Urothelium cell line (cell line): Measurements from ENCODE around the gene FBRS.
"Not testable (repeated sequence)": the region's sequence is repeated elsewhere in the genome, so short reads cannot be mapped to it uniquely, and the experiment has no call there.

ENCODE experiments used
- DNase-seq: peaks from one replicate; pipeline ENCODE4 v3.0.0; 2011; ENCODE audit warnings: low spot score, mixed read lengths
- FAIRE-seq: peaks from 2 replicates; lab custom pipeline; 2011; peaks lifted over from hg19 to GRCh38; lab: Jason Lieb, UNC

FBRS gene

DNA sequence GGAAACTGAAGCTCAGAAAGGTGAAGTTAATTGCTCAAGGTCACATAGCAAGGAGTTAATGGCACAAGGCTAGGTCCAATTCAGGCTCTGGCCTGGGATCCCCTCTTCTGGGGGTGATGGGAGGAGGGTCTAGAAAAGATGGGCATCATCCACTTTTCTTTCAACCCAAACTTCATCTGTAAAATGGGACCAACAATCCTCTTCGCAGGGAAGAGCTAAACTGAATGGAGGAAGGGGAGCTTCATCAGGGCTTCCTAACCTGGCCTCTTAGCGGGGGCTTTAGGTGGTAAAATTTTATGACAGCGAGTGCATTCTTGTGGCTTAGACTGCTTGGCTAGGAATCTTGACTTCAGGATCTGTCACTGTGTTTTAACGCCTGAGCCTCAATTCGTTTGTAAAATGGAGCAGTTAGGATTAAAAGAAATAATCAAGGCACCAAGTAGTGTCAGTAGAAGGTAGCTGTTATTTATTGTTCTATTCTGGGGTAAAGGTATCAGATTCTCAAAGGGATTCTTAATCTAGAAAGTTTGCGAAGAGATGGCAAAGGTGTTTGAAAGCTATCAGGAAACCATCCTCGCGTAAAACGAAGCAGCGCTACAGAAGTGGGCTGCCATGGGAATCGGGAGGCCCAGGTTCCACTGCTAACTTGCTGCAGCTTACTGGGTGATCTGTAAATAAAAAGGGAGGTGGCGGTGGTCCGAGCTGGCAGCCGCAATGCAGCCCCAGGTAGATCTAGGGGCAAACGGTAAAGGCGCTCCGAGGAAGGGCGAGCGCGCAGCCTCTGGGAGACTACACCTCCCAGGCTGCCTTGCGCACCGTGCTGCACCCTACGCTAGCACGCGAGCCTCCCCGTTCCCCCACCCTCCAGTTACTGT, 39.3 kb downstream of the FBRS start:
- DNase-seq (peak; percentile 93), FAIRE-seq (no peak)

DNA sequence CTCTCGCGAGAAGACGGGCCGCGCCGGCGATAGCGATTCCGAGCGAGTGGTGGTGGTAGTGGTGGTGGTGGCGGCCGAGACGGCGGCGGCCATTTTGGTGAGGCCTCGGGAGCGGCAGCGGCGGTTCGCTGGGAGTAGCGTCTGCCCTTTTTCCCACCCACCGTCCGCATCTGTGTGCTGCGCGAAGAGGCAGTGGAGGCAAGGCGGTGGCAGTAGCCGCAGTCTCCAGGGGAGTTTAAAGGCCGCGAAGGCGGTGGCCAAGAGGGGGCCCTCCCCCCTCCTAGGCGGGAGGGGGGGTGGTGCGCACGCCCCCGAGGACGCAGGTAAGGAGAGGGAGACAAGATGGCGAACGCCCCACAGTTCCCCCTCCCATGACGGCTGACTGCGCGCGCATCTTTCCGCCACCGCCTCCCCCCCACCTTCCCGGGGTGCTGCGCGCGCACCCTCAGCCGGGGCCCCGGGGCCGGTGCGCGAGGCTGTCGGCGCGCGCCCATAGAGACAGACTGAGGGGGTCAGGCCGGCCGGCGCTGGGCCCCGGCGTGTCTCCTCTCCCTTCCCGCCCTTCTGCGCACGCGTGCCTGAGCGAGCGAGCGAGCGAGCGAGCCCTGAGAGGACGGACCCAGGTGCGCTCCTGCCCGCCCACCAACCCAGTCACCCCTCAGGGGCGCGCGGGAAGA, 40.0 kb downstream of the FBRS start:
- FAIRE-seq (peak; percentile 68), DNase-seq (peak; percentile 94)

DNA sequence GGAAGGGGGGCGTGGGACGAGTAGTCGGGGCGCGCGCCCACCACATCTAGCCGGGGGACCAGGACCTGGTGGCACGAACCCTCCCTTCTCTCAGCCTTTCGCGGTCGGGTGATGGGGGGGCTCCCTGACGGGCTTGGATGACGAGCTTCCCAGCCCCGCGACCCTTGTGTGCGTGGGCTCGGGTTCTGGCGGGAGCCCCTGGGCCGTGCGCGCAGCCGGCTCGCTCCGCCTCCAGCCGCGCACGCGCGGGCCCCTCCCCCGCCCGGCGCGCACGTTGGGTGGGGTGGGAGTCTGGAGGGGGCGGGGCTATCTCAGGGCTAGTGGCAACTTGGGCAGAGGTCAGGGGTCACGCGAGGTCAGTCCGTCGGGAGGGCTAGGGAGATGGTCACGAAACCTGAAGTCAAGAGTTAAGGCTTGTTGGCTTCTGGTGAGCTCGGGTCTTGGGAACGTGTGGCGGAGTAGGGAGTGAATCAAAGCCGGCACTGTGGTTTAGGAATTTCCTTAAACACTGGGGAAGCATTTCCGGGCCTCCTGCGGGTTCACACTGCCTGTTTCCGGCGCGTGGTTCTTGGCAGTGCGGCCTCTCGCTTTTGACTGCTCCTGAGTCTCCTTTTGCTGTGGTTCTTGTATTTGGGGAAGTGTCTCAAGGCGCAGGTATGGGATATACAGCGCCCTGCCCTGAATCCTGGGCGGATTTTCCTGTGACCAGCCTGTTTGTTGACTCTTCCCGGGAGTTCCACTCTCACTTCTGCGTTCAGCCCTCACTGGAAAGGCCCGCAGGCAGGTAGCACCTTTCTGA, 40.8 kb downstream of the FBRS start, which contains the start of gene SRCAP:
TSS of gene SRCAP (plus strand) at position 356 of the 799 bp plus-strand sequence. CDS start 1,654 bp downstream, outside the sequence.
- DNase-seq (peak; percentile 89), FAIRE-seq (no peak)

DNA sequence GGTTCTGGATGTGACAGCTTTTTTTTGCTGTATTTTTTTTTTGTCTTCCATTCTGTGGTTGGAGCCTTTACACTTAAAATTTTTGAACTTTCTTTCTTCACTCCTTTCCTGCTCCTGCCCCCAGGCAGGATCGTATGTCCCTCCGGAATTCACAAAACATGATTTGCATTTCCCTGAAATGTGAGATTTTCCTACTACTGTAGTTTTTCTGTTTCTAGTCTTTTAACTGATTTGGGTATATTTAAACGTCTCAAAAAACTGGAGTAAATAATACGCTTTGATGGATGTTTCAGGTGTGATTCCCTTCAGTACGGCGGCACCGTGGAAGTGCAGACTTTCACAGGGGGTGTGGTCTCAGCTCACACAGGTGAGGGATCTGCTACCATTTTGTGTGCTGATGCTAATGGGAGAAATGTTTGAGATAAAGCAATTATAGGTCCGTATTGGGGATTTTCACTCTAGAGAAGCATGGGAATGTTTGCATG, 41.4 kb downstream of the FBRS start:
- DNase-seq: no peak
- FAIRE-seq: no peak

DNA sequence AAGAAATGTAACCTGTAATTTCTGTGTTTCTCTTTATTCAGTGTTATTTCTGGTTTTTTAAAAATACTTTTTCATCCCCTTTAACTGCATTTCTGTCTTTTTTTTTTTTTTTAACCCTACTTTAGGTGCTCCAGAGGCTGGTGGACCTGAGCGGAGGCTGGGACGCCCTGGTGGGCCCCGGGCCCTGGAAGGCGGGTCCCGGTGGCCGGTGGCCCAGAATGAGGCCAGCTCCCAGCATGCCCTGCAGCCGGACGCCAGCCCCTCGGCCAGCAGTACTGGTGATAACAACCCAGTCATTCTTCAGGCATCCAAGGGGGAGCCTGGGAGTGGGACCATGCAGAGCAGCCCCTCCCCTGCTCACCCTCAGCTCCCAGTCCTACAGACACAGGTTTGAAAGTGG, 42.3 kb downstream of the FBRS start:
- DNase-seq (no peak), FAIRE-seq (no peak)

DNA sequence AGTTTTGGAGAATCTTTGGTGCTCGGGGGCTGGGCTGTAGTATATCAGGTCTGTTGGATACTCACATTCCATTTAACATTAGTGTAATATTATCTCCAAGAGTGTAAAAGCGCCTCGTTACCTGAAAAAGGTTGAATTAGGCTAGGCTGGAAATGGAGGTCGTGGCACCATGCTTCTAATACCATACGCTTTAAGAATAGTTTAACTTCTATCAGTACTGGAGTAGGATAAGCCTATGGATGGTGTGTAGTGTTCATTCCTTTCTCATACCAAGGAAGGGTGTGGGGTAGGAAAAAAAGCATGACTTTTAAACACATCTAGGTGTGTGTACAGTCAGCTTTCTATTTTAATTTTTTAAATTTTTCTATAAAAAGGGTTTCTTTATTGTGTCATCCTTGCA, 42.7 kb downstream of the FBRS start:
- DNase-seq (no peak), FAIRE-seq (no peak)

DNA sequence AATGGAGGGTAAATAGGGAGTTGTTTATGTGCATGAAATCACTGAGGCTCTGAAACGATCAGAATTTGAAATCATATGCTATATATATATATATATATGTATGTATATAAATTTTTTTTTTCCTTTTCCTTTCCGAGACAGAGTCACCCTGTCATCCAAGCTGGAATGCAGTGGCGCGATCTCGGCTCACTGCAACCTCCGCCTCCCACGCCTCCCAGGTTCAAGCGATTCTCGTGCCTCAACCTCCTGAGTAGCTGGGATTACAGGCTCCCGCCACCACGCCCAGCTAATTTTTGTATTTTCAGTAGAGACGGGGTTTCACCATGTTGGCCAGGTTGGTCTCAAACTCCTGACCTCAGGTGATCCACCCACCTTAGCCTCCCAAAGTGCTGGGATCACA, 44.8 kb downstream of the FBRS start:
- not testable (repeated sequence) for DNase-seq, FAIRE-seq

DNA sequence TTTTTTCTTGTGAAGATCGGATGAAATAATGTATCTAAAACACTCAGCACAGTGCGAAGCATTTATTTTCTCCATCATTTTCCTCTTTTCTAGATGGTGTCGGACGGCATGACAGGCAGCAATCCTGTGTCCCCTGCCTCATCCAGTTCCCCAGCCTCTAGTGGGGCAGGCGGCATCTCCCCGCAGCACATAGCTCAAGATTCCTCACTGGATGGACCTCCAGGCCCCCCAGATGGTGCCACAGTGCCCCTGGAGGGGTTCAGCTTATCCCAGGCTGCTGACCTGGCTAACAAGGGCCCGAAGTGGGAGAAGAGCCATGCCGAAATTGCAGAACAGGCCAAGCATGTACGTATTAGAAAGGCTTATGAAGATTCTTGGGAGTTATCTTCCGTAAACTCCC, 45.7 kb downstream of the FBRS start:
- FAIRE-seq: no peak
- no peak for DNase-seq

DNA sequence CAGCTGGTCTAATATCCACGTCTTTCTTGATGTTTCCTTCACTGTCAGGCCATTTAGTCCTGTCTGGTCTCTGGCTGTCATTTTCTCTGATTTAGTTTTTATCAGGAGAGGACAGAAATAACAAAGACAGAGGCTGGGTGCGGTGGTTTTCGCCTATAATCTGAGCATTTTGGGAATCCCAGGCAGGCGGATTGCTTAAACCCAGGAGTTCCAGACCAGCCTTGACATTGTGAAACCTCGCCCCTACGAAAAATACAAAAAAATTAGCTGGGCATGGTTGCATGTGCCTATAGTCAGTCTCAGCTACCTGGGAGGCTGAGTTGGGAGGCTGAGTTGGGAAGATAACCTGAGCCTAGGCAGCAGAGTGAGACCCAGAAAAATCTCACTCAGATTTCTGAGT, 47.8 kb downstream of the FBRS start:
- FAIRE-seq (no peak), DNase-seq (no peak)

DNA sequence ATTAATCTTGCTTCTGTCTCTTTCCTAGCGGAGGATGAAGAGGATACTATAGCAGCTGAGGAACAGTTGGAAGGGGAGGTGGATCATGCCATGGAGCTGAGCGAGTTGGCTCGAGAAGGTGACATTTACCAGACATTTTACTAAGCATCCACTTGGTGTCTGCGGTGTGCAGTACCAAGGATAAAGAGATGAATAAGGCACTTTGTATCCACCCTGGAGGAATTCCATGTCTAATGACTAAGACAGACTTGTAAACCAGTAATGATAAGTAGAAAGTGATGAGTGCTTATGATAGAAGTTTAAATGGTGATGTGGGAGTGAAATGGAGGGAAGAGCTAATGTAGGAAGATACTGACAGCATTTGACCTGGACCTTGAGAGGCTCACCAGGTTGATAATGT, 52.7 kb downstream of the FBRS start:
- FAIRE-seq (no peak), DNase-seq (no peak)

DNA sequence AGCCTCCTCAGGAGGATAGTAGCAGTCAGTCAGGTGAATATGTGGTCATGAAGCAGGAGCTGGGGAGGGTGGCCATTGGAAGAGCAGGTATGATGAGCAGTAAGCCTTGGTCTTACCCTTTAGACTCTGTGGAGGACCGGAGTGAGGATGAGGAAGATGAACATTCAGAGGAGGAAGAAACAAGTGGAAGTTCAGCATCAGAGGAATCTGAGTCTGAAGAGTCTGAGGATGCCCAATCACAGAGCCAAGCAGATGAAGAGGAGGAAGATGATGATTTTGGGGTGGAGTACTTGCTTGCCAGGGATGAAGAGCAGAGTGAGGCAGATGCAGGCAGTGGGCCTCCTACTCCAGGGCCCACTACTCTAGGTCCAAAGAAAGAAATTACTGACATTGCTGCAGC, 53.5 kb downstream of the FBRS start:
- DNase-seq (no peak), FAIRE-seq (no peak)

DNA sequence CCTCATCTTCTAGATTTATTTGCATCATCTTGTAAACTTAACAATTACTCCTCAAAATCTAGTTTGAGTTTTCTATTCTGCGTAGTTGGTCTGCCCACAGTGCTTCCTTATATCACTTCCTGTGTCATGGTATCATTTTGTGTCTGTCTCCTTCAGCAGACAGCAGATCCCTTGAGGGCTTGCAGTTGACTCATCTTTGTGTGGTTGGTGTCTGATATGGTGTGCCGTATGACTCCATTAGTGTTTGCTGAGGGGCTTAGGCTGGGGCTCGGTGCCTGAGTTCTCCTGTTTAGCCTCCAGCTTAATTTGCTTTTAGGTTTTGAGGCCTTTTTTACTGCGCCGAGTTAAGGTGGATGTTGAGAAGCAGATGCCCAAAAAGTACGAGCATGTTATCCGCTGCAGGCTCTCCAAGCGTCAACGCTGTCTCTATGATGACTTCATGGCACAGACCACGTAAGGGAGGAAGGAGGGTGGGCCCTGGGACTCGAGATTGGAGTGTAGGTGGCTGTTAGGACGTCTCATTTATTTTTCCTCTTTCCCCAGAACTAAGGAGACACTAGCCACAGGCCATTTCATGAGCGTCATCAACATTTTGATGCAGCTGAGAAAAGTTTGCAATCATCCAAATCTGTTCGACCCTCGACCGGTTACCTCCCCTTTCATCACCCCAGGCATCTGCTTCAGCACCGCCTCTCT, 57.7 kb downstream of the FBRS start:
- DNase-seq (no peak), FAIRE-seq (no peak)

DNA sequence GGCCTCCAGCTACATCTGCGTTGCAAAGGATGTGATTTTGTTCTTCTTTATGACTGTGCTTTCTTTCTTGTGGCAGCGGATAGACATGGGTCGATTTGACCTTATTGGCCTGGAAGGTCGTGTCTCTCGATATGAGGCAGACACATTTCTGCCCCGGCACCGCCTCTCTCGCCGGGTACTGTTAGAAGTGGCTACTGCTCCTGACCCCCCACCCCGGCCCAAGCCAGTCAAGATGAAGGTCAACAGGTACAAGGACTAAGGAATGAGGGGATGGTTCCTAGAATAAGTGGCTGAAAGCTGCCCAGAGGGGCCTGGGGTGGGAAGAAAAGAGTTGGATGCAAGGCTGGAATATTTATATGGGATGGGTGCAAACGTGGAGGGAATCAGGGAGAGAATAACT, 61.9 kb downstream of the FBRS start:
- no peak for FAIRE-seq
- no peak for DNase-seq
